ENCODE results near the gene TMEM204. TPM values are rescaled to one million over a fixed set of nuclear protein-coding genes. Genes with fewer than 3 reads are reported as not detected.
A peak's percentile ranks its signal among the peaks of the same experiment; 100 is the strongest.

The TMEM204 gene
- total RNA-seq, 1 experiment from 2014 or later = not detected

DNA sequence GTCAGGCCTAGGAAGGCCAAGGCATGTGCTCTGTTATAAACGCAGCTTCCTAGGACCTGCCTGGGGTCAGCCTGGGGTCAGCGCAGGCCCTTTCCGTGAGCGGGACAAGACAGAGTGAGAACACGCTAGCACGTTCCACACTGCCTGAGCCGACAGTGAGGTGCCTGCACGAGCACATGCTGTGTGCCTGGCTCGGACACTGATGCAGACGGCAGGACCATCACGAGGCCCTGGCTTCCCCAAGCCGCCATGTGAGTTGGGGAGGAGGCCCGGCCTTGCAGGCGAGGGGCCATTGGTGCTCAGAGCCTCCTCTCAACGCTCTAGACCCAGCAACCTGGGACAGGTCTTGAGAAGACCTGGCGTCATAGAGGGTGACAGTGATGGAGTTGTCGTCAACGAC lies 9.1 kb downstream of the TMEM204 start:
- intact Hi-C loops (cut with micrococcal nuclease; ENCODE audit: unreplicated experiment) = no loop called here
- no peak overlapping the region for H3K27ac ChIP-seq (ENCODE audit: low read depth, low read length, poor library complexity, severe bottlenecking)

DNA sequence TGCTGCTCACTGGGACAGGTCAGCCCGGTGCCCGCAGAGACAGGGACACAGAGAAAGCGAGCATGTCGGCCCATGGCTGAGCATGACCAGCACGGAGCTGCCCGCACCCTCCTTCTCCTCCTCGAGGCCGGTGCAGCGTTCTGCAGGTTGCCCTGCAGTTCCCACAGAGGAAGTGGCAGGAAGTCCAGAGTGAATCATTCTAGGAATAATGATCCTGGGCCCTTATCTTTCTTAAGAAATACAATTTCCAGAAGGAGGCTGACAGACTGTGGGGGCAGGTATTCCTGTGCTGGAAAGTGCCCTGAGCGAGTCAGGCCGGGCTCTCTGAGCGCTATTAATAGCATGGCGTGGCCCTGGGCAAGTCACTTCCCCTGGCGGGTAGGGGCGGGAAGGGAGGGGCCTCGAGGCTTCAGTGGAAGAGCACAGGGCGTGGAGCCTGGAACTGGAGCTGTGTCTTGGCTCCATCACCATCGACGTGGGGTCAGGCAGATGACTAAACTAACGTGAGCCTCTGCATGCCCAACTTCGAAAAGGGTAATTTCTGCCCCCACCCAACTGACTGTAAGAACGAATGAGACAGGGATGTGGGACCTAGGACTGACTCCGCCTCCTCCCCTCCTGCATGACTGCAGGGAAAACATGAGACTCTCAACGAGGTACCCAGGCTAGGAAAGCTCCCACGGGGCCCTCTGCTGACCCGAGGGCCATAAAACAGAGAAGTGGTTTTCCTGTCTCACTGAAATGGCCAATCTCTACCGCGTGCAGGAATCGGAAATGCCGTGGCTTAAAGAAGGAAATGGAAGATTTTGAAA lies 9.8 kb downstream of the TMEM204 start:
- ChIA-PET CTCF (no interaction called here), POLR2A (ENCODE audit: low non-redundant PET) (no interaction called here)
- BruUV-seq (replicated peaks) = no TSS peak
- TF ChIP-seq, protein P1, sequence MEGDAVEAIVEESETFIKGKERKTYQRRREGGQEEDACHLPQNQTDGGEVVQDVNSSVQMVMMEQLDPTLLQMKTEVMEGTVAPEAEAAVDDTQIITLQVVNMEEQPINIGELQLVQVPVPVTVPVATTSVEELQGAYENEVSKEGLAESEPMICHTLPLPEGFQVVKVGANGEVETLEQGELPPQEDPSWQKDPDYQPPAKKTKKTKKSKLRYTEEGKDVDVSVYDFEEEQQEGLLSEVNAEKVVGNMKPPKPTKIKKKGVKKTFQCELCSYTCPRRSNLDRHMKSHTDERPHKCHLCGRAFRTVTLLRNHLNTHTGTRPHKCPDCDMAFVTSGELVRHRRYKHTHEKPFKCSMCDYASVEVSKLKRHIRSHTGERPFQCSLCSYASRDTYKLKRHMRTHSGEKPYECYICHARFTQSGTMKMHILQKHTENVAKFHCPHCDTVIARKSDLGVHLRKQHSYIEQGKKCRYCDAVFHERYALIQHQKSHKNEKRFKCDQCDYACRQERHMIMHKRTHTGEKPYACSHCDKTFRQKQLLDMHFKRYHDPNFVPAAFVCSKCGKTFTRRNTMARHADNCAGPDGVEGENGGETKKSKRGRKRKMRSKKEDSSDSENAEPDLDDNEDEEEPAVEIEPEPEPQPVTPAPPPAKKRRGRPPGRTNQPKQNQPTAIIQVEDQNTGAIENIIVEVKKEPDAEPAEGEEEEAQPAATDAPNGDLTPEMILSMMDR (conservative IDR thresholded peaks at IDR 0.05; ENCODE audit: low read depth, low read length) = no peak
- intact Hi-C loops (cut with micrococcal nuclease; ENCODE audit: unreplicated experiment) = no loop called here
- H3K27me3 ChIP-seq (replicated peaks; ENCODE audit: insufficient read depth, low read depth, low read length, poor library complexity) = no peaks in the 10 kb centered on the region
- H3K4me3 ChIP-seq (ENCODE audit: low read depth, low read length, poor library complexity, severe bottlenecking) = no peak overlapping the region
- peaks cover 21% of the 10 kb centered on the region for H3K4me1 ChIP-seq (ENCODE audit: insufficient read depth, low read length, poor library complexity, severe bottlenecking)
- H3K27ac ChIP-seq (ENCODE audit: low read depth, low read length, poor library complexity, severe bottlenecking) = no peak overlapping the region
- H3K9me3 ChIP-seq (ENCODE audit: low read depth, low read length, poor library complexity, severe bottlenecking) = no peaks in the 10 kb centered on the region
- DNase-seq (ENCODE audit: low spot score) = peak; percentile 78
- no peaks in the 10 kb centered on the region for H3K36me3 ChIP-seq (ENCODE audit: insufficient read depth, low read length, poor library complexity, severe bottlenecking)

More for the DNA sequence above, 9.1 kb downstream of the TMEM204 start:
- Histone ChIP-seq H3K4me1 (ENCODE audit: insufficient read depth, low read length, poor library complexity, severe bottlenecking) (peaks cover 21% of the 10 kb centered on the region), H3K36me3 (ENCODE audit: insufficient read depth, low read length, poor library complexity, severe bottlenecking) (no peaks in the 10 kb centered on the region), H3K4me3 (ENCODE audit: low read depth, low read length, poor library complexity, severe bottlenecking) (no peak overlapping the region), H3K9me3 (ENCODE audit: low read depth, low read length, poor library complexity, severe bottlenecking) (no peaks in the 10 kb centered on the region), H3K27me3 (replicated peaks; ENCODE audit: insufficient read depth, low read depth, low read length, poor library complexity) (no peaks in the 10 kb centered on the region)
- no TSS peak for BruUV-seq (replicated peaks)
- ChIA-PET CTCF (no interaction called here), POLR2A (ENCODE audit: low non-redundant PET) (no interaction called here)
- DNase-seq (ENCODE audit: low spot score) = no peak
- no peak for TF ChIP-seq EZH2 (IDR thresholded peaks at IDR 0.05; ENCODE audit: borderline replicate concordance, low read depth, low read length, poor library complexity, severe bottlenecking)
- TF ChIP-seq, protein P1 (conservative IDR thresholded peaks at IDR 0.05; ENCODE audit: low read depth, low read length) = no peak

DNA sequence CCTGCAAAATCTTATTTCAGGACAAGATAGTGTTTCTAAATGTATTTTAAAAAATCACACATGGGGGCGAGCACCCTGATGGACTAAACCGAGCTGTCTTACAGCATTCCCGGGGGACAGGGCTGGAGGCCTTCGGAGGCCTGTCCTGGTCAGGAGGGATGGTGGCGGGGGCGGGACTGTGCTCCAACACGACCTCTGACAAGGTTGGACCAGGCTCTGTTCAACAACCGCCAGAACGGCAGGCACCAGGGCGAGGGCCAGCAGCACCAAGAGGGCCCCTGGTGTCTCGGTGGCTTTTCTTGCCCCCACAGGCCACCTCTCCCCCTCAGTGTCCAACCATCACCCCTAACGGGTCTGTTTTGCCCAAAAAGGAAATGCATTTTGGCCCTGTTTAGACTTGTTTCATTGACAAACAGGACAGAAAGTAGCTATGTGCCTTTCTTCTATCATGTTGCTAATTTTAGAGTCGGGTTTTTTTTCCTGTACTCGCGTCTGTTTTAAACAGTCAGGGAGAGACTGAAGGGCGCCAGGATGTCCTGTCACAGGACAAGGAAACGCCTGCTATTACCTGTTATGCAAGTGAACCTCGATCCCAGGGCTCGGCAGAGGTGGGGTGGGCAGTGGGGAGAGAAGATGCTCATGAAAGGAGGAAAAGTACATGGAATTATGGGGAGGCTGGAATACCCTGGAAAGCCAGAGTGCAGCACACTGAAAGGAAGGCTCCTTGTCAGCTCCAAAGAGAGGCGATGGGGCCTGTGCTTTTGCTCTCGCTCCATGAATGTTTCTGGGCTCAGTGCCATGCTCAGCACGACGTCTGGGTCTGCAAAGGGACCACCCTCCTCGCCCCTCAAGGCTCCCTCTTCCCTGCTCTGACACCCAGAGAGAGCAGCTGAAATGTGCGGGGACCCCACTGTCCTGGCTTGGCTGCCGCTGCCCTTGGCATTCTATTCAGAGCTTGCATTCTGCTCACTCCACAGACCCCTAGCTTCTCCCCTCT lies 11.9 kb downstream of the TMEM204 start:
- ChIA-PET POLR2A (ENCODE audit: low non-redundant PET) (interaction anchor here (0.5 kb wide), 1 partner anchor 53 kb away, joined by 5 read pairs; no protein-coding TSS in a partner anchor), CTCF (interaction anchor here (0.6 kb wide), 1 partner anchor 159 kb away, joined by 3 read pairs; no protein-coding TSS in a partner anchor)
- BruUV-seq (replicated peaks) = no TSS peak
- peak overlapping the region; percentile 53 for H3K27ac ChIP-seq (ENCODE audit: low read depth, low read length, poor library complexity, severe bottlenecking)
- H3K36me3 ChIP-seq (ENCODE audit: insufficient read depth, low read length, poor library complexity, severe bottlenecking) = no peaks in the 10 kb centered on the region
- no peak overlapping the region for H3K4me3 ChIP-seq (ENCODE audit: low read depth, low read length, poor library complexity, severe bottlenecking)
- TF ChIP-seq EZH2 (IDR thresholded peaks at IDR 0.05; ENCODE audit: borderline replicate concordance, low read depth, low read length, poor library complexity, severe bottlenecking) = no peak
- TF ChIP-seq, protein P1 (conservative IDR thresholded peaks at IDR 0.05; ENCODE audit: low read depth, low read length) = no peak
- intact Hi-C loops (cut with micrococcal nuclease; ENCODE audit: unreplicated experiment) = no loop called here
- H3K4me1 ChIP-seq (ENCODE audit: insufficient read depth, low read length, poor library complexity, severe bottlenecking) = peaks cover 21% of the 10 kb centered on the region
- DNase-seq (ENCODE audit: low spot score) = peak; percentile 40
- no peaks in the 10 kb centered on the region for H3K27me3 ChIP-seq (replicated peaks; ENCODE audit: insufficient read depth, low read depth, low read length, poor library complexity)
- H3K9me3 ChIP-seq (ENCODE audit: low read depth, low read length, poor library complexity, severe bottlenecking) = no peaks in the 10 kb centered on the region
